Fibroblast of villous mesenchyme (primary cell): ENCODE results near the gene TRPV3. TPM values are rescaled to one million over a fixed set of nuclear protein-coding genes. Genes with fewer than 3 reads are reported as not detected.

Experiments used
- DNase-seq: peaks from one replicate; pipeline ENCODE4 v3.0.0-alpha.2; 2010; ENCODE audit warnings: low read depth
- H3K4me3 ChIP-seq: 2 replicates; pipeline ENCODE4 v1.5.1; 2011; ENCODE audit warnings: low read depth, mild to moderate bottlenecking, low read length
- total RNA-seq: library from RNA; depleted of rRNA; stranded (reverse); fragments of >200 nt; gene quantifications from 2 replicates; pipeline ENCODE4 v1.2.3, GENCODE V29; 2012
- TF ChIP-seq, protein P1 (sequence below): IDR thresholded peaks from 2 replicates; pipeline ENCODE4 v1.5.1; 2012; ENCODE audit warnings: low read depth, mild to moderate bottlenecking, low read length; ENCODE audit not compliant: insufficient read depth

TRPV3 gene
- total RNA-seq, 1 donor, result 0.43 TPM

DNA sequence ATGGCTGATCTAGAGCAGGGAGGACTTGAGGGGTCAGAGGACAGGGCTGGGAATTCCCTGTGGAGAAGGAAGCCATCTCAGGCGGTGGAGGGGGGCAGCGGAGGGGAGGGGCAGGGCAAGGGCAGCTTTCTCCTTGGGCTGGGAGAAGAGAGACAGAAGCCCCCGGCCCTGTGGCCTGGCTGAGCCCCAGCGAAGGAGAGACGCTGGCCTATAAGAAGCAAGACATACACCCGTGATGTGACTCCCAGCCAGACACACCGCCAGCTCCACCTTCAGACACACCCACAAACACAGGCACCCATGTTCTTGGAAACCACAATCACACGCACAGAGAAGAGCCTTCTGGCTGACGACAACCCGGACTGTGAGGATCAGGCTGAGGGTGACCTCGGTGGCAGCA, 10.0 kb downstream of the TRPV3 start:
- H3K4me3 ChIP-seq, result no peak overlapping the region
- TF ChIP-seq, protein P1, sequence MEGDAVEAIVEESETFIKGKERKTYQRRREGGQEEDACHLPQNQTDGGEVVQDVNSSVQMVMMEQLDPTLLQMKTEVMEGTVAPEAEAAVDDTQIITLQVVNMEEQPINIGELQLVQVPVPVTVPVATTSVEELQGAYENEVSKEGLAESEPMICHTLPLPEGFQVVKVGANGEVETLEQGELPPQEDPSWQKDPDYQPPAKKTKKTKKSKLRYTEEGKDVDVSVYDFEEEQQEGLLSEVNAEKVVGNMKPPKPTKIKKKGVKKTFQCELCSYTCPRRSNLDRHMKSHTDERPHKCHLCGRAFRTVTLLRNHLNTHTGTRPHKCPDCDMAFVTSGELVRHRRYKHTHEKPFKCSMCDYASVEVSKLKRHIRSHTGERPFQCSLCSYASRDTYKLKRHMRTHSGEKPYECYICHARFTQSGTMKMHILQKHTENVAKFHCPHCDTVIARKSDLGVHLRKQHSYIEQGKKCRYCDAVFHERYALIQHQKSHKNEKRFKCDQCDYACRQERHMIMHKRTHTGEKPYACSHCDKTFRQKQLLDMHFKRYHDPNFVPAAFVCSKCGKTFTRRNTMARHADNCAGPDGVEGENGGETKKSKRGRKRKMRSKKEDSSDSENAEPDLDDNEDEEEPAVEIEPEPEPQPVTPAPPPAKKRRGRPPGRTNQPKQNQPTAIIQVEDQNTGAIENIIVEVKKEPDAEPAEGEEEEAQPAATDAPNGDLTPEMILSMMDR, result no peak
- no peak for DNase-seq

- TF ChIP-seq, protein P1, result no peak
- DNase-seq, result no peak
- no peak overlapping the region for H3K4me3 ChIP-seq
These were observed 10.6 kb downstream of the TRPV3 start for GRCh38 chr17:3546997-3547396.

DNA sequence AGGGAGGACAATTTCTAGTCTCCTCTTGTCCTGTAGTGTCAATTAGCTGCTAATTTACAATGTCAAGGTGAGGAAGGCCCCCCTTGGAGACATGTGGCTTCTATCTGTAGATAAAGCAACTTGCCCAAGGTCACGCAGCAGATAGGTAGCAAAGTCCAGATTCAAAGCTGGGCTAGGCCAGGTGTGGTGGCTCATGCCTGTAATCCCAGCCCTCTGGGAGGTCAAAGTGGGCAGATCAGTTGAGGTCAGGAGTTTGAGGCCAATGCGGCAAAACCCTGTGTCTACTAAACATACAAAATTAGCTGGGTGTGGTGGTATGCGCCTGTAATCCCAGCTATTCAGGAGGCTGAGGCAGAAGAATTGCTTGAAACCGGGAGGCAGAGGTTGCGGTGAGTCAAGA, 11.1 kb downstream of the TRPV3 start:
- H3K4me3 ChIP-seq, result no peak overlapping the region
- DNase-seq, result no peak
- TF ChIP-seq, protein P1, result no peak

DNA sequence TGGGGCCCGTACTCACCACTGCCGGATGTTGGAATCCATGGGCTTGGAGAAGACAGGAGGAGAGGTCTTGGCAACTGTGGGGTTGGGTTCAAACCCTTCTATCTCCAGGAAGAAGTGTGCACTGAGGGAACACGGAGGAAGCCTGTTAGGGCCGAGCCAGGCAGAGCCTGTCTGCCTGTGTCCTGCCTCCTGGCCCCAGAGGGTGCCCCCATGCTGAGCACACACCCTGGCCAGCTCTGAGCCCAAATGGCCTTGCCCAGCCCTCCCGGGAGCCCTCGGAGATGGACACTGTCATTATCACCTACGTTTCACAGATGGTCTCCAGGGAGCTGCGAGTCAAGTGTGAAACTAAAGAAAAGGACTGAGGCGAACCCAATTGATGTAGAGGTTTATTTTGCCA, 12.5 kb downstream of the TRPV3 start:
- TF ChIP-seq, protein P1, result no peak
- no peak for DNase-seq
- H3K4me3 ChIP-seq, result no peak overlapping the region

DNA sequence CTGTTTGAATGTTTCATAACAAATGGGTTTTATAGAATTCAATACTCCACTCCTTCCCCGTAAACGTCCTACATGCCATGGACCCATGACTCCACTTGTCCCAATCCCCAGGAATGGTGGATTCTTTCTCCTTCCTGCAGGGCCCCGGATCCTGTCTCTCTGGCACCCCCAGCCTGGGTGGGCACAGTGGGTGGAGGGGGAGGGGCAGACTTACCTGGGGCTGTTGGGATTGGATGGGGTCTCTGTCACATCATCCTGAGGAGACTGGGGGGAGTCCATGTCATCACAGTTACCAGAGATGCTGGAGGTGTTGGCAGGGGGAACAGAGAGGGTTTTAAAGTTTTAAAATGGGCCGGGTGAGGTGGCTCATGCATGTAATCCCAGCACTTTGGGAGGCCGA, 13.2 kb downstream of the TRPV3 start:
- DNase-seq, result no peak
- TF ChIP-seq, protein P1, result no peak
- H3K4me3 ChIP-seq, result no peak overlapping the region

GRCh38 chr17:3543453-3543852, 14.2 kb downstream of the TRPV3 start:
- no peak for DNase-seq
- TF ChIP-seq, protein P1, result no peak
- no peak overlapping the region for H3K4me3 ChIP-seq

DNA sequence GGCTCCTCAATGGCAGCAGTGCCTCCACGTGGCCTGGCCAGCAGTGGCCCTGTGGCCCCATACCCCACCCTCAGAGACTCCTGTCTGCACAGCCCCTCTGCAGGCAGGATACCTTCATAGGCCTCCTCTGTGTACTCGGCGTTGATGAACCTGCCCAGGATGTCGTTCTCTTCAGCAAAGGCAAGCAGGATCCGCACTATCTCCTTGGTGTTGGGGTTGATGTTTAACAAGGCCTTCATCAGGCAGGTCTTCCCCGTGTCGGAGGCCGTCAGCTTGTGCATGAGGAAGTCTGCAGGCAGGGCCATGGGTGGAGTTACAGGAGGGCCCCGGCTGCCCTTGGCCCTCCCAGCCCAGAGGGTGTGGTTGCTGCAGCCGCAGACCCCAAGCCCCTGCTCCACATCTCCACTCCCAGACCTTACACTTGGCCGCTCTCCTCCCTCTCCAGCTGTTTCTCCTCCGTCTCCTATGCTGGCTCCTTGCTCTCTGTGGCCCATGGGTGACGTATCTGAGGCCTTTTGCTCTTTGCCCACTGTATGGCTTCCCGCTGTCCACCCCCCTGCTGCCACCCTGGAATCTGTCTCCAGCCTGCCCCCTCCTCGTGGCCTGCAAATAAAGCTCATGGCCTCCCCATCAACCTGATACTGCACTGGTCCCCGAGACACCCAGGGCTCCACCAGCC, 15.1 kb downstream of the TRPV3 start:
- TF ChIP-seq, protein P1, result no peak
- DNase-seq, result no peak
- no peak overlapping the region for H3K4me3 ChIP-seq
